C1 segment of cervical spinal cord (tissue), 14 donors: Measurements from ENCODE around the gene PLCXD3.

Source experiments
- DNase-seq, 14 donors: peaks; one replicate each; lab custom pipeline; 2025; lab: John Stamatoyannopoulos, UW

The PLCXD3 gene

DNA sequence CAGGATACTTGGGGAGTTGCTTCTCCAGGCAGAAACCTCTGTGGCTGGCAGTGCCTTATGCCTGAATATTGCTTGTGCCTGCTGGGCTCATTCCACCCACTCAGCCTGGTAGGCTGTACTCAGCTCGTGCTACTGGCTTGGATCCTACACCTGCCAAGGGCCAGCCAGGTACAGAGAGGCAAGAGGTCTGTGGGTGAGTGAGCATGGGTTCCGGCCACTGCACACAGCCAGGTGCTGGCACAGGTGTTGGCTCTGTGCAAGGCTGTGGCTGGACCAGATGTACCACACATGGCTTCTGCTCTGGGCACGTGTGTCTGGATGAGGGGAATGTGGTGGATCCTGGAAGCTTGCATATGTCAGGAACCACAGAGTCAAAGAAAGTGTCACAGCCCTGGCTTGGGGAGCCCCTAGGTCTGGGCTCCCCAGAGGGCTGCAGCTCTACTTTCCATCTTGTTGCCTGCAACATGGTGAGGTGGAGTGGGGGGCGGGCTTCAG is 220.4 kb downstream of the PLCXD3 start:
- no peak for DNase-seq

DNA sequence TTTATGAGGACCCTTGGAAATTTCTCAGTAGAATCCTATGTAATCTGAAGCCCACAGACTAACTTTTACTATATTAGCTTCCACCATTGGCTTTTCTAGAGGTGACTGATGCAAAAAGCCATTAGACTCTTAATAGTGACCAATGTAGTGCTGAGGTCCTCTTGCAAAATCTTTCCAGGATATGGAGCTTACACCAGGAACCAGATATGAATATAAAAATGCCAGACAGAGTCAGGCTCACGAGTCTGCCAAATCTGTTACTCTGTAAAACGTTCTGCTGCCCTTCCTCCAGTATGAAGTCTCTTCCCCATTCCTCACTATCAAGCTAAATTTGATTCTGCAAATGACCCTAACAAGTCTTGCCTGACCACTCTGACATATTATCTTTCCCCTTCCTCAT is 223.7 kb downstream of the PLCXD3 start:
- DNase-seq: no peak

DNA sequence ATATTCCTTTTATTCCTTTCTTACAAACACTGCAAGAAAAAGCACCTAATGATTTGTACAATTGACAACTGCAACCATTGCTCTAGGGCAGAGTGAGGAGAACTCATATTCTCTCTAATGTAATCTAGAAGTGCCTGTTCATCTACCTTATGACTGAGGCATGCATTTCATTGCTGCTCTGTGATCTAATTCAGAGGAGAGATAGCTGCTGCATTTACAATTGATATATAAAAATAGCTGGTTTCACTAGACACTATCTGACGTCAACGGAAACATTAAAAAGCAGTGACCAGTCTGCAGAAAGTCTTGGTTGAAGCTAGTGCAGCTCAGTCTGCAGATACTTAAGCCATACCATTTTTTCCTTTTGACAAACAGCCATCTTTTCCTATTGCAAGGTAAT is 224.2 kb downstream of the PLCXD3 start:
- no peak for DNase-seq

DNA sequence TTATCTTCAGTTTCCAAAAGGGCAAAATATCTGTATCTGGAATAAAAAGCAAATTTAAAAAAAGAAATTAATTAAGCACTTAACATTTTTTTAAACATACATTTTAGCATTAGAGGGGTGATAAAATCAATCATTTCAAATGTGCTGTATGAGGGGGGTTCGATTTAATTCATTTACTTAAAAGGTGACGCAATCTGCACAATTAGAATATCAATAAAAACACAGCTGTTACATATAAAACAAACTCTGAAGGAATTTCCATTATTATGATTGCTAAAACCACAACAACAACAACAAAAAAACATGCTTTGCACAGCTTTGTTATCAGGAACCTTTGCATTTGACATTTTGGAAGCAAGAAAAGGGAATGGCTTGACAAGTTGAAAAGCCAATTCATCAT is 225.5 kb downstream of the PLCXD3 start:
- no peak for DNase-seq

DNA sequence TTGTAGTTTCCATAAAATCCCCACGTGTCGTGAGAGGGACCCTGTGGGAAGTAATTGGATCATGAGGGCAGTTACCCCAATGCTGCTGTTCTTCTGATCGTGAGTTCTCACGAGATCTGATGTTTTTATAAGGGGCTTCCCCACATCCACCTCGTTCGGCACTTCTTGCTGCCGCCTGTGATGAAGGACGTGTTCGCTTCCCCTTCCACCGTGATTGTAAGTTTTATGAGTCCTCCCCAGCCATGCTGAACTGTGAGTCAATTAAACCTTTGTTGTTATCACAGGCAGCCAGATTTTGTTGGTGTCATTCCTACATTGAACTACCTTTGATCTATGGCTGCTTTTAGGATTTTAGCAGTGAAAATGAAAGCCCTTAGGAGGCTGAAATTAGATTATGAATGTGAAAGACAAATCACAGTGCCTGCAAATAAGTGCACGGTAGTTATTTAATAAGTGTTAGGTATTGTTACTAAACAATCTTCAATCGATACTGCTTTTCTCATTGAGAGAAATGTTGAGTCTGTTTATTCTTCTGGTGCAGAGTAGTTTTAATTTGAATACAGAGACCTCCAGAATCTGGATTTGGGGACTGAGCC is 229.1 kb downstream of the PLCXD3 start:
- no peak for DNase-seq

DNA sequence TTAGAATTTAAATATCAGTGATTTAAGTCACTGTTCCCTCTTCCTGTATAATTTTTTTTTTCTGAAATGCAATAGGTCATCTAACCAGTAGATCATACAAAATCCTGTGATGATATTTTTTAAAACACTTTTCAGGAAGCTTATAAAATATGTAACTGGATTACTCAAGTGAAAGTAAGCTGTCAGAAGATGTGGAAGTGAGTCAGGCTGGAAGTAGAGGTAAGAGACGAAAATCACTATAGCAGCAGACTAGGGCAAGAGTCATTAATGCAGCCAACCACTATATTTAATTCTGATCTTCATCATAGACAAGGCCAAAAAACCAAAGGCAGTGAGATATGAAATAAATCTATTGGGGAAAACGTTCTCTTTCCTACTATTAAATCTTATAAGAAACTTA is 231.4 kb downstream of the PLCXD3 start:
- no peak for DNase-seq

DNA sequence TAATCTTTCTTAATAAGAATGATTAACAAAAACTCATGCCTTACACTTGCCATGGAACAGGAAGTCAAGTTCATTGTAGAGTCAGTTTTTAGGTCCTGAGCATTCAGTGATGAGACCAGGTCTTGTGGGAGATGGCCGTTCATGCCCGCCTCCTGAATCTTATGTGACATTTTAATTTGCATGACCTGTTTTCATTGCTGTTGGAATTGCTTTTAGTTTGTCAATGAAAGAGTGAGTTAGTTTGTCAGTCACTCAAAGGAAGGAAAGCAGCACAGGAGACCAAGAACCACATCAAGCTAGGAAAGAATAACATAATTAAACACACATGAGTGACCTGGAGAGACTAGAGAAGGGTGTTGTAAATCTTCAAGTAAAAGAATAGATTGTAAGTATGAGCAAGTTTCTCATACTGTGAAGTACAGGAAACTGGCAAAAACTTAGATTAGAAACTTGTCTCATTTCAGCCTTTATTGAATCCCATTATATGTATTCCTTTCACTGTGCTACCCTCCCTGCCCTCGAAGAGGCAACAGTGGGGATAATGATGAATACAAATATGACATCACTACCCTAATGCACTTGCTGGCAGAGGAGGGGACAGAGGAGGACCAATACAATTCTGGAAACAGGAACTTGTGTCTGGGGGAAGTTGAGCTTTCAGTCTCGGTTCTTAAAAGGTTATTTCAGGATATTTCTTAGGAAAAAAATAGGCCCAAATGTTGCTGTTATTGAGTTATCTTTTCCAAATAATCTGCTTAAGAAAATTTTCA is 232.7 kb downstream of the PLCXD3 start:
- DNase-seq: no peak

DNA sequence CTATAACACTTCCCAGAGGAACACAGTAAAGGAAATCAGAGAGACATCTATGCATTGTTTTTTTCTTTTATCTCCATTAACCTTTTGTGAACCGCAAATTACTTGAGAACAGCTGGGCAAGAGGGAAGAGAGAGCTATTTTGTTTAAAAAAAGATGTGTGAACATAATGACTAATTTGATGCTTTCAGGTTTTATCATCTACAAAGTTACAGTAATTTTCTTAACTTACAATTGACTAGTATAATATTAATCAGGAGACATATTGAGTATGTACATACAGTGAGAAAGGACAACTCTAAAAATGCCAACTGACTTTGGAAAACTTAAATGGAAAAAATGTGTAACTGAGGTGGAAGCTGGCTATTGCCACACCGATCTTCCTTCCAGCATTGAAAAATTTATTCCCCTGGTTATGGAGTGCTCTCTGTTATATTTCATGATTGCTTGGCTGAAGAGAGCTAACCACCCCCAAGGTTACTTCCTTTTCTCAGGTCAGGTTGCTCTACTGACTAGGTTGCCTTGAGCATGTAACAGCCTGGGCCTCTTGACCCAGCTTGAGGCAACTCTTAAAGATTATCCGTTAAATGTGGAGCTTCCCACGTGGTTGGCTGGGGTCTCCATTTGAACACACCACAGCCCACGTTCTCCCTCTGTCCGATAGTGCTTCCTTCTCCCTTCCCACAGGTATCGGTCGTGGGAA is 234.4 kb downstream of the PLCXD3 start:
- no peak for DNase-seq

DNA sequence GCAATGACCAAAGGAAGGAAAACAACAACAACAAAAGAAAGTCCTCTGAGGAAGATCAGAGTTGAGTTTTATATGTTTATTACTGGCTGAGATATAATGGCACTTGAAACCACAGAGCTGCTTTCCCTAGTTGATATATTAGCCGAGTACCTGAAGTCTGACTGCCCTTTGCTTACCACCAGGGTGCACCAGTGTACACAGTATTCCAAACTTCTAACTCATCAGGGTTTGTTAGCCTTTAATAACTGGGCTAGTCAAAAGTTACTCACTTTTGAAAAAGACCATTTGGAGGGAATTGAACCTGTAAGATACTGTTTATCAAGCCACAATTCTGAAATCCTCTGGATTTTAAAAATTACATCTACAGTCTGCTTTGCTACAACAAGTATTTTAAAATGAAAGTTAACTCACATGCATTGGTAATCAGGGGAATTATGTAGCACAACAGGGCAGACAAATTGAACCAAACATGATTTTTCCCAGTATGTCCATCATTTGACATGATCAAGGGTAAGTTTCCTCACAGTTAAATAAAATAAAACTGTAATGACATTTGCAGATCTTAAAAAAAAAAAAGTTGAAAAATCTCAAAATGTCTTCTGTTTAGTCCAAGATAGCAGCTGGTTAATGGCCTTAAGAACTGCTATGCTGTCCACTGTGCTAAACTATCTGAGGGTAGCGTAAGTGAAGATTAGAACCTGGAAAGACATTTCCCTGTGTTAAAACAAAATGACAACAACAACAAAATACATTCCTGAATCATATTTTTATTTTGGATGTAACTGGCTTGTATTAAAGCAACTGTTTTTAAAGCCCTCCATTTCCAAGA is 239.8 kb downstream of the PLCXD3 start:
- DNase-seq: peak in 9 of 14 donors; percentile 1 to 57 (median 15)

DNA sequence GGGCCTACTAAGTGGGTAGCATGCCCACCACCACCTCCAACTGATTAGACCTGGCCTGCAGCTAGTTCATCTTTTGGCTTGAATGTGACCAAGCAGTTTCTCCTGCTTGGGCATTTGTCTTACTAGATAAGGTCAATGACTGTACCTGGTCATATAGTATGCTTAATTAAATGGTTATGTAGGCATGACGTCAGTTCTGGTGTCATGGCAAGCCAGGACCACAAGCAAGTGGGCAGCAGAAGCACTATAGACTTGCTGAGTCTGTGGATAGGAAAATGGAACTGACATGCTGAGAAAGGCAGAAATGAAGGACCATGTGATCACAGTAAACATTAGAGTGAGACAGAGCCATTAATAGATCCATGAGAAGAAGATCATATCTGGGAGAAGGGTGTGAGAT is 241.5 kb downstream of the PLCXD3 start:
- DNase-seq: no peak

DNA sequence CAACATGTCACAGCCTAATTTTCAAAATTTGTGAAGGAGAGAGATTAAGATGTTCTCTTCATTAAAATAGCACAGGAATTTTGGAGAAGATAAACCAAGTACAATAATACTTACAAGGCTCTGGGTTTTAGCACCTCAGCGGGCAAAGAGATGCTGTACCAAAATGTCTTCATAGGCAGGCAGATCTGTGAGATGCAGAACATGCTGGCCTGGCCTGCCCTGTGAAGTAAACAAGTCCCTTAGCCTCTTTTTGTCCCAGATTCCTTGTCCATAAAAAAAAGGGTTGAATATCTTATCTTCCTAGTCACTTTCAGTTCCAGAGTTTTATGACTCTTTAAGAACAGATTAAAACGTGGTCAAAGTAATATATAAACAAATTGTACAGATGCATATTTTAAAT is 244.0 kb downstream of the PLCXD3 start:
- DNase-seq: no peak

DNA sequence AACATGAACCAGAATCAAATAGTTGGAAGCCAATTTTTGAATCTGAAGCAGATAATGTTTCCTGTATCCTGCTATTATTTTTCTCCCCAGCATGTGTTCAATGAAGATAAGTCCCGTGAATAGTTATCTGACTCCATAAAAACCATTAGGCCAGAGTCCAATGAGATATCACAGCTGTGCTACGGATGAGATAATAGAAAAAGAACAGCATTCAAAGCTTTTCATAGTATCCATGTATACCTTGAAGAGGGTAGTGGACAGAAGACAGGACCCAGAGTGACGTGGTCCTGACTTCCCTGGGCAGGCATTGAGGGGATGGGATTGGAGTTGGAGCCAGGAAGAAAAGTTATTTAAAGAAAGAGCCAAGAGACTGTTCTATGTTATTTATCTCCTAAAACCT is 246.4 kb downstream of the PLCXD3 start:
- DNase-seq: no peak

DNA sequence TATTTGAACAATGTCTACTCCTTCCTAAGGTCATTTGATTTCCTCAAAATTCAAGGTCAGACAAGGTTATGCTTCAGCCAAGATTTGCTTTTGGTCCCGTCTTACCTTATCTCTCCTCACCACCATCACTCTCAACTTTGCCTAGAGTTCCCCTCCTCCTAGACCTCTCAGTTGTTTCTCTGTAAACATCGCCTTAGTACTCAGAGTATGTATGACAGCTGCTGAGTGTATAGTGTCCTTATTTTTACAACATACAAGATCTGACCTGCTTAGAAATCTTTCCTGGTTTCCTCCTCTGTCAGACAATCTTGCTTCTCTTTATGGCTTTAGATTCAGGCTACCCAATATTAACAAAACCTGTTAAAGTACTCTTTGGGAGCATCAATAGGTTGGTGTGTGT is 247.1 kb downstream of the PLCXD3 start:
- no peak for DNase-seq
